ENCODE results near the gene ELOVL5.

Gene ELOVL5

DNA sequence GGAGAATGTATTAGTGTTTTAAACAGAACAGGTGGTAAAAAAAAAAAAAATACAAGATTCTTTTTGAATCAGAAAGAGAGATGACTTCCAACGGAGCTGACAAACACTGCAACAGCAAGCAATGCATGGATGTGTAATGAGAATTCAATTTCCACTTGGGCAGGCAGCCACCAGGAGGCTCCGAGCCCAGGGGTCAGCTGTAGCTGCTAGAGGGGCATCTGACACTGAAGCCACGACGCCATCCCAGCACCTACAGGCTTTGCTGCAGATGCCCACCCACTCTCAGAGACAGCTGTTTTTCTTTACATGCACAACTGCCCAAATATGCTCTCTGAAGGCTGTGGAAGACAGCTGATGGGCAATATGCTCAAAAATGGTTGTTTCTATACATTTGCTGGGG, 75.4 kb downstream of the ELOVL5 start:
- DNase-seq (ENCODE audit: low read depth in 2 of 2) = no peak

DNA sequence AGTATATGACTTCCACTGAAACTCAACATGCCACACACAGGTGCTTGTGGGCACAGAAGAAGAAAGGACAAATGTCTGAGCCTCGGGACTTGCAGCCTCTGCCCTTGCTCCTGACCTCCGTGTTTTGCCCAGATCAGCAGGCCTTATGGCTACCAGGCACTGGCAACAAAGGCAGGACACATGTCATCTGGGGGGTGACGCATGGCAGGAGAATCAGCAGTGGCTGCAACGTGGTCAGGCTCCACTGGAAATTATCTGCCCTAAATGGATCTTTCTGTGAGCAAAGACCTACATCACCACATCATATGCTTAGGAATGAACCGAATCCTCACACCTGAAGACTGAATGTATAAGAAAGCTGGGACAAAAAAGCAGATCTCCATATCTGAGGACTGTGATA, 78.9 kb downstream of the ELOVL5 start:
- DNase-seq (ENCODE audit: low read depth in 2 of 2) = no peak

DNA sequence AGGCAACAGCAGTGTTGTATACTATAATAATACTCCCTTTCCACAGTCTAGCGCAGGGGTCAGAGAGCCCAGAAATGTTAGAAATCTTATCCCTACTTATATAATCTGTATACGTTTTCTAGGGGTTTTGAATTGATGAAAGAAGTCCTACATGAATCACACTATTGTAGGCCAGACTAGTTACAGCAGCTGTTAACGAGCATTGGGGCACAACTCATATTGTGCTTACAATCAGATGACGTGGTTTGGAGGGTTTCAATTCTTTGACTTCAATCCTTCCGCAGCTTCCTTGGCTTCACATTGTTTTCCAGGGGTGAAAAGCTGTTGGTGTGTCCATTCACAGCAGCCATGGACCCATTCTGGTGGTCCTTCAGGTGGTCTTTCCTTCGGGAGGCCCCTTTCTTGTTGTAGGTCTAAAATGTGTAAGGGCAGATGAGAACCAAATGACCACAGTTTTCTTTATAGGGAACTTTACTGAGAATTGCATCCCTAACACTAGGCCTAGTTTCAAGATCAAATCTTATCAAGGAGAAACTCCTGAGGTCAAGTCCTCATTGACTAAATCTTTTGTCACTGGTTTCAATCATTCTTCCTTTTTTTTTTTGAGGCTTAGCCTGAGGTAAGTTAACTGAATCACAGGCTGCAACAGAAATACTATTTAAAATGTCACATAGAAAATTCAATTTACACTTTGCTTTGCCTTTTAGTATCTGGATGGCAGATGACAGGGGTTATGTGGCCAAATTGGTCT, 79.7 kb downstream of the ELOVL5 start:
- DNase-seq (ENCODE audit: low read depth in 2 of 2) = no peak

DNA sequence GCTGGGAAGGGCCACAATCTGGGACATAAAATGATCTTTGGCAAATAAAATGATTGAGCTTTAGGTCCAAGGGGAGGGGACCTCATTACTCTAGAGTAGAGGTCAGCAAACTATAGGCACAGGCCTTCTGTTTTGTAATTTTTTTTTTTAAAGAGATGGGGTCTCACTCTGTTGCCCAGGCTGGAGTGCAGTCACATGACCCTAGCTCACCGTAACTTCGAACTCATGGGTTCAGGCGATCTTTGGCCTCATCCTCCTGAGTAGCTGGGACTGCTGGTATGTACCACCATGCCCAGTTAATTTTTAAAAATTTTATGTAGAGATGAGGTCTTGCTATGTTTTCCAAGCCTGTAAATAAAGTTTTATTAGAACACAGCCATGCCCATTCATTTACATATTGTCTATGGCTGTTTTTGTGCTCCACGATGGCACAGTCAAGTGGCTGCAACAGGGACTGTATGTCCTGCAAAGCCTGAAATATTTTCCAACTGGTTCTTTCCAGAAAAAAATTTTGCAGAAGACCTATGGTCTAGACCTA, 82.1 kb downstream of the ELOVL5 start:
- no peak for DNase-seq (ENCODE audit: low read depth in 2 of 2)

DNA sequence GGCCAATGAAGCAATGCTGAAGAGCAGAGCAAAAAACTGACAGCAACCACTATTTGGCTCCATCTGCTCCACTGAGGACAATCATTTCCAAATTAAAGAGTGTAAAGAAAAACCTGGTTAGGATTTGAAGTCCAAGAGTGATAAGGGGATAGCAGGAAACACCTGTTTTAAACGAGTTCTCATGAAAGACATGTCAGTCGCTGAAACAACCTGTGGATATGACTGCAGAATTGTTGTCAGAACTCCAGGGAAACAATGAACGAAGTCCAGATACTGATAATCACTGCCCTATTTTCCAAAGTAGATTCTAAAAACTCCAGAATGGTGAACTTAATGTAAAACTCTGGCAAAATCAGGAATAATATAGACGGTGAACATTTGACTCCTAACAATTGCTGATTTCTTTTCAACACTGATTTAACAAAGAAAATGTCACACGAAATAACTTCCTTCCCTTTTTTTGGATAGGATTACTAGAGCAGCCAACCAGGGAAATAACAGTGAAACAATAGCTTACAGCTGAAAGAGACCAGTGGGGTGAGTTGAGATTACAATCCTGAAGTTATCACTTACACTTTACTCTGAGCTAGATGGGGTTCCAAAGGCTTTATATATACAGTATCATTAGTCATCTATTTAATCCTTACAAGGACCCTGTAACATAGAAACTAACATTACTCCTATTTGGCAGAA, 83.7 kb downstream of the ELOVL5 start:
- no peak for DNase-seq (ENCODE audit: low read depth in 2 of 2)

DNA sequence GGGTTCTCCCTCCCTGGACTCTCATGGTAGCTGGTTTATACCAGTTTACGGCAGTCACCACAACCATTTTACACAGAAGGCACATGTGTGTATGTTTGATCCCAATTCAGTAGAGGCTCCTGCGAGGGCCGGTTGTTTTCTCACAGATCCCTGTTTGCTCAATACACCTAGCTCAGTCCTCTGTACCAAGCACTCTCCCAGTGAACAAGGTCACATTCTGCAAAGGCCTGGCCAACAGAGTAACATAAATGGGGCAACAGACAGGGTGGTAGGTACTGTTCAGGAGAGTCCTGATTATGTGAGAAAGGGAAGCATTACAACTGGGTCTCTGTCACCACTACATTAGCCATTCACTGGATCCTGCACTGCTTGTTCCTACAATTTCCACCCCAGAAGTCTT, 84.4 kb downstream of the ELOVL5 start:
- DNase-seq (ENCODE audit: low read depth in 2 of 2) = no peak

DNA sequence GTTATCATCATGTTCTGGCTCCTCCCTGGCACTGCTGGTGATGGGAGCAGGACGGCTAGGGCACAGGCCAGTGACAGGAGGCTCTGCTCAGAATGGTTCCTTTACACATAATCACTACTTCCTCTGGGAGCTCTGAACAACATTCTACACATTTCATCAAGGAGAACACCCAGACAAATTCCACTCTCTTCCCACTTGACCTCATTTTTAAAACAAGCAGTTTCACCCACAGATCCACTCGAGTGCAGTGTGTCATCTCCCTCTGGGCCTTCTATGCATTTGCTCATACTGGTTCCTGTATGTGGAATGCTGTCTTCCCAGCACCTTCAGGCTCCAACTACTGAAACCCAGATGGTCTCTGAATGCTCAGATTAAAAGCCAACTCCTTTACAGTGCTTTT, 84.8 kb downstream of the ELOVL5 start:
- no peak for DNase-seq (ENCODE audit: low read depth in 2 of 2)

DNA sequence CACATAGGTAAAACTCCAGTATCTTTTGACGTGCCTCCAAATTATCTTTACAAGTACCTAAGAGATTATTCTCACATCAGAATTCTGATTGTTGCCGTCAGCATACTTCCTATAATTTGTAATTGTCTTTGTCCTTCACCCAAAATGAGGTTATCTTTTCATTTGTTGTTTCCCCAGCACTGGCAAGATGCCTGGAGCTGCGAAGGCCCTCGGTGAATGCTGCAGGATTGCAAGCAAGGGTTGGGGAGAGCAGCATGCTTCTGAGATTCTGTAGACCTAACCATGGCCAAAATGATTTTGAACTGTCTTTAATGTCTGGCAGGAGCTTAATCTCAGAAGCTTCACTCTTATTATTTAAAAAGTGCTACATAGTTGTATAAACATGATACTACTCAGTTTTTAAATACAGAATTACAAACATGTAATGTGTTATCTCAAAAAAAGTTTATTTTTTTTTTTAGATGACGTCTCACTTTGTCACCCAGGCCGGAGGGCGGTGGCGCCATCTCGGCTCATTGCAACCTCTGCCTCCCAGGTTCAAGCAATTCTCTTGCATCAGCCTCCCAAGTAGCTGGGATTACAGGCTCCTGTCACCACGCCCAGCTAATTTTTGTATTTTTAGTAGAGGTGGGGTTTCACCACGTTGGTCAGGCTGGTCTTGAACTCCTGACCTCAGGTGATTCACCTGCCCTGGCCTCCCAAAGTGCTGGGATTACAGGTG, 88.7 kb downstream of the ELOVL5 start:
- no peak for DNase-seq (ENCODE audit: low read depth in 2 of 2)

DNA sequence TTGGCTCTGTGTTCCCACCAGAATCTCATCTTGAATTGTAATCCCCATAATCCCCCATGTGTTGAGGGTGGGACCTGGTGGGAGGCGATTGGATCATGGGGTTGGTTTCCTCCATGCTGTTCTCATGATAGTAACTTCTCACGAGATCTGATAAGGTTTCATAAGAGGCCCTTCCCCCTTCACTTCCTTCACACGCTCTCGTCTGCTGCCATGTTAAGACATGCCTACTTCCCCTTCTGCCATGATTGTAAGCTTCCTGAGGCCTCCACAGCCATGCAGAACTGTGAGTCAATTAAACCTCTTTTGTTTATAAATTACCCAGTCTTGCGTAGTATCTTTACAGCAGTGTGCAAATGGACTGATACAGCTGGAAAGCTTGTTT, 90.0 kb downstream of the ELOVL5 start:
- no peak for DNase-seq (ENCODE audit: low read depth in 2 of 2)

DNA sequence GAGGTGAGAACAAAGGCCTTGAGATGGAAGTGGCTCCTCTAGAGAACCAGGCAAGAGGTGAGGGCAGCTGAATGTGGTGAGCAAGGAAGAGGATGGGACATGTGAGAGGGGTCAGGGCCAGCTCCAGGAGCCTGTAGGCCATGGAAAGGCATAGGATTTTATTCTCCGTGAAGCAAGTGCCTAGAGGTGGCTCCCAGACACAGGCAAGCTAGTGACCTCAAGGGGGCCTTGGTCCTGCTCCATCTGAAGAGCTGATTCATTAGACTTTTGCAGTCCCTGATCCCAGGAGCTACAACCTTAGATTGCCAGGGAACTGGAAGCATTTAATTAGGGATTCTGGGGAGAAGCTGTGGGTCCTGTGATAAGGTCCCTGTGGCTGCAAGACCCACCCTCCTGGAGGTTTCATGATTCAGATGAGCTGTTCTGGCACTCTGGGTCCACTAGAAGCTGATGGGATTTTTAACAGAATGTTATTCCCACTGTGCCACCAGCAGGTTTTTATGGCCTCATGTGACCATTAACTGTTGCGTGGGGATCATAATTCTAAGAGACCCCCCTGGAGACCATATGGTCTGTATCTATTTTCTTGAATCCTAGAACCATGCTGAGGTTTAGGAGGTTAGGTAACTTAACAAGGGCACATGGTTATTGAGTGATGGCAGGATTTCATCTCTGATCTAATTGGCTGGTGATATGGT, 90.5 kb downstream of the ELOVL5 start:
- DNase-seq (ENCODE audit: low read depth in 2 of 2) = no peak

DNA sequence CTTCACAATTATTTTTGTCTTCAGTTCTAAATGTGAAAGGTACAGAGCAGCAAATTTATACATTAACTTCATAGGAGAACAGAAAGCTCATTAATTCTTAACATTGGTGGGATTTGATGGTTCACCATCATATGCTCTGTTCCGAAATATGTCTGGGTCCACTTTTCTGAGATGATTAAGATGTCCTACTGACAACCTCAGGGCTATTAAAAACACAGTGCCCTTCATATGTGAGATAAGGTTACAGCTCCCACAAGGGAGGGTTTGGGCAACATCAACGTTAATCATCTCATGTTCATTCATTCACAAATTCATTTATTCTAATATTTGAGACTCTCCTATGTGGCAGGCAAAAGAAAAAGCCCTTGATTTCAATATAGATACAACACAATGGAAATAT, 91.2 kb downstream of the ELOVL5 start:
- no peak for DNase-seq (ENCODE audit: low read depth in 2 of 2)

DNA sequence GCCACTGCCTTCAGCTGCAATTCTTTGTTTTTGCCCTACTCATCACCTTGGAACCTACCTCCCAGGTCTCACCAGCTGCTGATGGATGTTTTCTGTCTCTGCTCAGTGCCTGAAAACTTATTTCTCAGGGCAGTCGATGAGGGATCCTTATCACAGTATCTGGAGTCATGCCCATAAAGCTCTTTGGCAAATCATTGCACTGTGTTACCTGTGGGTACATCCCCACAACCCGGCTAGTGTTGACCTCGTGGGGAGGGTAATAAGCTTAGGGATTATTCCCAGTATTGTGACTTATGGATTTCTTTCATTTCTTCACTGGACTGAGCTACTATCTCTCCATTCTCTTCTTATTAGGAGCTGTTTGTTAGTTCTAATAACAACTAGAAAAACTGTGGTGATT, 91.7 kb downstream of the ELOVL5 start:
- no peak for DNase-seq (ENCODE audit: low read depth in 2 of 2)

DNA sequence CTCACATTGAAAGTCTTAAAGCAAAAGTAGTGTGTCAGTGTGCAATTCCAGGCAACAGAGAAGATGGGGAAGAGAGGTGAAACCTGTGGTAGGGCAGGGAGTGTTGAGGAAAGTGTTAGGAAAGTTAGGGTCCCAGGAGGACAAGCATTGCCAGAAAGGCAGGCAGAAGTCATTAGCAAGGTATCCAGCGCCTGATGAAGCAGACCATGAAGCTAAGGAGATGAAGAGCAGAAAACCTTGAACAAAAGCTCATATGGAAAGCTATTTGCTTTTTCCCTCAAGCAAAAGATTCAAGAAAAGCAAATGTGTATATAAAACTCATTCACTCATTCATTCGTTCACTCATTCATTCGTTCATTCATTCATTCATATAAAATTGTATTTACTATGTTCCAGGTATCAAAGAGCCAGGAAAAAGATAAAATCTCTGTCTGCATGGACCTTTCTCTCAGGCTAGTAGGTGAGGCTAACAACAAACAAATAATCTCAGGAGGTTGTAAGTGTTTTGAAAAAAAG, 96.5 kb downstream of the ELOVL5 start:
- DNase-seq (ENCODE audit: low read depth in 2 of 2) = no peak

DNA sequence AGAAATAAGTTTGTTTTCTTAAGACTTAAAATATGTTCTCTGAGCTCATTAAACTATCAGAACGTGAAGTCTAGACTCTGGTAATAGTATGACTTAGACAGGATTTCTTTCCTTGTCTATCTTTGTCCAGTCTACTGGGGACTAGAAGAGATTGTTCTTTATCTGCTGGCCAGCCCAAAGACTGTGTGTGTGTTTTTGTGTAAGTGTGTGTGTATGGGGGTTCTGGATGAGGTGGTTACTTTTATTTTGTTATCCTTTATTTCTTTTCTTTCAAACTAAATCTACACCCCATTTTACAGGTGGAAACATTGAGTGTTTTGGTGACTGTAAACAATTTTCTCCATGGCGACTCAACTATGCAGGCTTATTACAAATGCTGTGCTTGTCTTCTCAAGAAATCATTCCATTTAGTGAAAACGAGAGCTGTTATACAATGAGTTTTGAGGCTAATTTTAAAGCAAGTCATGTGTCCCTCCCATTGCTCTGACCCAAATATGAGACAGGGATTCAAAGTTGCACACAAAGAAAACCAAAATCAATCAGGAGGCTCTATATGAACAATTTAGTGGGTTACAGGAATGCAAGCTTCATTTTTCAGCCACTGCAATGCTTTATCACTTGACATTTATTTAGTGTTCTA, 97.6 kb downstream of the ELOVL5 start:
- DNase-seq (ENCODE audit: low read depth in 2 of 2) = no peak

DNA sequence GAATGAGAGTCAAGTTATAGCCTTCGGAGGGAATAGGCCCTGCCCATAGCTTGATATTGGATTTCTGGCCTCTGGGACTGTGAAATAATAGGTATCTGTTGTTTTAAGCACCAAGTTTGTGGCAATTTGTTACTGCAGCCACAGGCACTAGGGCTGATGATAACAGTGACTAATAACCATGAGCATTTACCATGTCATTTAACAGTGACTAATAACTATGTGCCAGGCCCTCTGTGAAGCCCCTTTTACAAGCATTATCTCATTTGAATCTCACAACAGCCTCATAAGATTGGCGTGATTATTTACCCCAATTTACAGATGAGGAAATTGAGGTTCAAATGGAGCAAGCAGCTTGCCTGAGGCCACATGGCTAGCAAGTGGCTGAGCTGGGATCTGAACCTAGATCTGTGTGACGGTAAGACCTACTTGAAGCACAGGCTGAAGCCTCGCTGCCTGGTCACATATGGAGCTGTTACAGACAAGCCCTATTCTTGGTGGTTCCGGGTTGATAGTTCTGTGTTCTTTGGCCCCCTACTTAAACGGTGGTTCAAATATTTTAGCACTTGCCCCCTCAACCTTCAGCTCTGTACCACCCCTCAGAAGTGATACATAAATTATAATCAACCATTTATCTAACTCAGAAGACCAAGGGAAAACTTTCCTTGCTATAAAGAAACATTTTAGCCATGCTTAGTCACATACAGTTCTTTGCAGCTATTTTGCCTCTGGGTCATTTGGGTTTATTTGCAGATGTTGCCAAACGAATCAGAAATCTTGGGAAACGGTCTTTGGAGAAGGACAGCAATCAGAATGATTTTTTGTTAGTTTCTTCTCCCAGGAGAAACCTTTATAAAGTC, 98.3 kb downstream of the ELOVL5 start:
- no peak for DNase-seq (ENCODE audit: low read depth in 2 of 2)

DNA sequence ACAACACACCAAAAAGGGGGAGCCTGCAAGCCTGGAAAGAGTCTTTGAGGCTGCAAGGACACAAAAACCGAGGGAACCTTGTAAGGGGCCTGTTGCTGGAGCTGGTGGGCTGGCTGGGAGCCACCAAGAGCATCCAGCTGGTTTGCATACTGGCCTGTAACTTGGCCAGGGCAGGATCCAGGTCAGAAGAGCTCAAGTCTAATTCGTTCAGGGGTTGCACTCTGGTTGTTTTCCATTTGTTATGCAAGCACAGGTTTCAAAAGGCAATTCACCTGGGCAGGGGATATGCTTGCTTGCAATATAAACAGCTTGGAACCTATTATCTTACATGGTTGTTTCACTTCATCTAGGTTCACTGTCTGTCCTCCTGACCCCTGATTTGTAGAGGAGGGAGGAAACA, 101.8 kb downstream of the ELOVL5 start:
- no peak for DNase-seq (ENCODE audit: low read depth in 2 of 2)

DNA sequence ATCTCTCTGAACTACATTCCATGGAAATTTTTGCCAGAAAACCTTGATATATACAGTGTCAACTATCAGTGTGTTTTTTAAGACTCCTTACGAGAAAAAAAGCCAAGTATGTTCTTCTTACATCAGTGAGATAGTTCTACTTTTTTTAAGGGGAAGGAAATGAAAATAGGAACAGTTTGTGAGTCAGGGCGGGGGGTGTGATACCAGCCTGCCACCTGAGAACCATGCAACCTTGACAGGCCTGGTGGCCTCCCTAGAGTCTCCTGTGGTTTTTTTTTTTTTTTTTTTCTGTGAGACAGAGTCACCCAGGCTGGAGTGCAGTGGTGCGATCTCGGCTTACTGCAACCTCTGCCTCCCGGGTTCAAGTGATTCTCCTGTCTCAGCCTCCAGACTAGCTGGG, 103.8 kb downstream of the ELOVL5 start:
- DNase-seq (ENCODE audit: low read depth in 2 of 2) = no peak

DNA sequence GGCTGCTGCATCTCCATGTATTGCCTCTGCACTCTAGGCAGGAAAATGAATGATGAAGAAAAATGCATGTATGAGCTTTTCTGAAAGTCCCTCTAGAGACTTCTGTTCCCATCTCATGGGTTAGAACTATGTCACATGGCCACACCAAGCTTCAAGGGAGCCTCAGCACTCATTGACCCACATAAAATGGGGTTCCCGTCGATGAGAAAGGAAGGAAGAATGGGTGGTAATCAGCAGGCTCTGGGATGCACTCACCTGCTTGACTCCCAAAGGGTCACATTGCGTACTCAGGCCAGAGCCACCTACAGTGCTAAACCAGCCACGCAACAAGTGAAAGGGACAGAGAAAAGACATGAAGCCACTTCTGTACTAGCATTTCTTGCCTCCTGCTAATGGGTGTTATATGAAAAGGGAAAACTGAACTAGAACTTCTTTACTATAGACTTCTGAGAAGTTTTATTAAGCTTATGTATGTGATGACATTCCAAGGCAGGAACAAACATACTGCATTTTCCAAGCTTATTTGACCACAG, 104.3 kb downstream of the ELOVL5 start:
- DNase-seq (ENCODE audit: low read depth in 2 of 2) = no peak

DNA sequence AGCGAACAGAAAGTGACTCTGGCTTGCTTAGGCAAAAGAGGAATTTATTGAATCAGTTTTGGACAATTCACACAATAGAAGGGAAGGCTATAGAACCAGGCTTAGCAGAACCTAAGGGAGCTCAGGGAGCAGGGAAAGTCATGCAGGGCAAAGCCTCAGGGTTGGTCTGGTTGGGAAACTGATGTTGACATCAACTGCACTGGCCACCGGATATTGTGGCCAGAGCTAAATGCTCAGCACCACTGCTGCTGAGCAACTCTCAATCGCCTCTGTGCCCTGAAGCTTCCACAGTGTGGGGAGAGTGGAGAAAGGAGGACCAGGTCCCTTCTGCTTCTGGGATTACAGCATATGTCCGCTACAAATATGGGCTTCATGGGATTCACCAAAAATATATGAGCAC, 106.8 kb downstream of the ELOVL5 start:
- DNase-seq (ENCODE audit: low read depth in 2 of 2) = no peak

DNA sequence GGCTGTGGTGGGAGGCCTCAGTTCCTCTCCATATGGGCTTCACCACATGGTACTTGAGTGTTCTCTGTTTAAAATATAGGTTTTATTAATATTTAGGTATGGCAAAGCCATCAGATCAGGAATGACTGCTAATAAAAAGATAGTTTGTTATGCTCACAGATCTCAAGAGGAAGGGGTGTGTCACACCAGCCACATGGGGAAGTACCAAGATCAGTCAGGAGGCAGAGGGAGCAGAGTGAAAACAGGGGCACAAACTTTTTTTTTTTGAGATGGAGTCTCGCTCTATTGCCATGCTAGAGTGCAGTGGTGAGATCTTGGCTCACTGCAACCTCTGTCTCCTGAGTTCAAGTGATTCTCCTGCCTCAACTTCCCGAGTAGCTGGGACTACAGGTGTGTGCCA, 108.0 kb downstream of the ELOVL5 start:
- DNase-seq (ENCODE audit: low read depth in 2 of 2) = no peak
